Mesenchymal stem cell (in vitro differentiated cells and primary cell): ENCODE measurements around the gene C19orf47.

ENCODE experiments used
- DNase-seq: peaks from one replicate; pipeline ENCODE4 v3.0.0-alpha.2; 2013
- H2AFZ ChIP-seq: one replicate; pipeline ENCODE4 v1.6.1; 2013; ENCODE audit warnings: low read depth, mild to moderate bottlenecking, control low read depth, inconsistent platforms, low read length, moderate library complexity
- H2AK5ac ChIP-seq: 2 replicates; pipeline ENCODE4 v1.6.1; 2013; ENCODE audit warnings: low read length, moderate library complexity, mild to moderate bottlenecking, inconsistent platforms; ENCODE audit not compliant: severe bottlenecking
- H2BK120ac ChIP-seq: one replicate; pipeline ENCODE4 v1.6.1; 2013; ENCODE audit warnings: low read depth, mild to moderate bottlenecking, inconsistent platforms, low read length, moderate library complexity
- H2BK12ac ChIP-seq, 2 experiments: one replicate each; pipeline ENCODE4 v1.6.1; 2013; ENCODE audit warnings: inconsistent platforms in 2 of 2, low read length in 2 of 2, mild to moderate bottlenecking in 2 of 2, moderate library complexity in 2 of 2, control low read depth in 1 of 2
- H2BK15ac ChIP-seq: one replicate; pipeline ENCODE4 v1.6.1; 2013; ENCODE audit warnings: mild to moderate bottlenecking, low read depth, inconsistent platforms; ENCODE audit not compliant: poor library complexity, severe bottlenecking
- H2BK5ac ChIP-seq: 2 replicates; pipeline ENCODE4 v1.6.1; 2013; ENCODE audit warnings: low read depth, mild to moderate bottlenecking, low read length, control low read depth, inconsistent platforms; ENCODE audit not compliant: poor library complexity, severe bottlenecking
- H3K14ac ChIP-seq, 2 experiments: one replicate each; pipeline ENCODE4 v1.6.1; 2013; ENCODE audit warnings: inconsistent platforms in 2 of 2, low read length in 2 of 2, control low read depth in 1 of 2, mild to moderate bottlenecking in 1 of 2, moderate library complexity in 1 of 2
- H3K18ac ChIP-seq, 2 experiments: one replicate each; pipeline ENCODE4 v1.6.1; 2013; ENCODE audit warnings: inconsistent platforms in 2 of 2, low read length in 2 of 2, control low read depth in 1 of 2, low read depth in 1 of 2, mild to moderate bottlenecking in 1 of 2
- H3K23ac ChIP-seq, 2 experiments: one replicate each; pipeline ENCODE4 v1.6.1; 2013; ENCODE audit warnings: inconsistent platforms in 2 of 2, low read length in 2 of 2, mild to moderate bottlenecking in 2 of 2, moderate library complexity in 2 of 2, control low read depth in 1 of 2
- H3K27ac ChIP-seq: 2 replicates; pipeline ENCODE4 v1.5.1; 2013; ENCODE audit warnings: mild to moderate bottlenecking, moderate library complexity, low read length, control low read depth, inconsistent platforms; ENCODE audit not compliant: poor library complexity, severe bottlenecking
- H3K27me3 ChIP-seq, 2 experiments: 2 replicates each; pipeline versions ENCODE4 v1.6.1 to v1.7.0; 2013; ENCODE audit warnings: low read length in 2 of 2, mild to moderate bottlenecking in 2 of 2, moderate library complexity in 2 of 2, control low read depth in 1 of 2, inconsistent platforms in 1 of 2; ENCODE audit not compliant: control insufficient read depth in 1 of 2, insufficient read depth in 1 of 2
- H3K36me3 ChIP-seq, 2 experiments: 2 replicates each; pipeline versions ENCODE4 v1.6.1 to v1.7.0; 2013; ENCODE audit warnings: low read length in 2 of 2, control low read depth in 1 of 2, inconsistent platforms in 1 of 2, low read depth in 1 of 2, mild to moderate bottlenecking in 1 of 2; ENCODE audit not compliant: insufficient read depth in 2 of 2, control insufficient read depth in 1 of 2
- H3K4ac ChIP-seq, 2 experiments: one replicate each; pipeline ENCODE4 v1.6.1; 2013; ENCODE audit warnings: inconsistent platforms in 2 of 2, low read length in 2 of 2, mild to moderate bottlenecking in 2 of 2, moderate library complexity in 2 of 2, control low read depth in 1 of 2, low read depth in 1 of 2
- H3K4me1 ChIP-seq: 2 replicates; pipeline ENCODE4 v1.6.1; 2013; ENCODE audit warnings: low read depth, low read length, control low read depth; ENCODE audit not compliant: control insufficient read depth, insufficient read depth
- H3K4me2 ChIP-seq: 2 replicates; pipeline ENCODE4 v1.6.1; 2013; ENCODE audit warnings: low read length, mild to moderate bottlenecking, inconsistent platforms; ENCODE audit not compliant: poor library complexity, severe bottlenecking
- H3K4me3 ChIP-seq, 2 experiments: 2 replicates each; pipeline versions ENCODE4 v1.5.1 to v1.7.0; 2013; ENCODE audit warnings: low read length in 2 of 2, mild to moderate bottlenecking in 2 of 2, control low read depth in 1 of 2, low read depth in 1 of 2; ENCODE audit not compliant: insufficient read depth in 1 of 2
- H3K79me1 ChIP-seq: replicated peaks from 2 replicates; pipeline ENCODE4 v1.6.1; 2013; ENCODE audit warnings: mild to moderate bottlenecking, control low read depth, low read length, inconsistent platforms; ENCODE audit not compliant: poor library complexity, severe bottlenecking
- H3K9ac ChIP-seq: 2 replicates; pipeline ENCODE4 v1.7.0; 2013; ENCODE audit warnings: mild to moderate bottlenecking, low read length, moderate library complexity
- H3K9me3 ChIP-seq: 2 replicates; pipeline ENCODE4 v1.7.0; 2013; ENCODE audit warnings: mild to moderate bottlenecking, low read length; ENCODE audit not compliant: control insufficient read depth
- H4K8ac ChIP-seq: one replicate; pipeline ENCODE4 v1.6.1; 2013; ENCODE audit warnings: inconsistent platforms, mild to moderate bottlenecking, low read length, moderate library complexity
- H4K91ac ChIP-seq: one replicate; pipeline ENCODE4 v1.6.1; 2013; ENCODE audit warnings: mild to moderate bottlenecking, low read length, inconsistent platforms
- WGBS: methylation state at CpG from one replicate; pipeline ENCODE4 v1.1.7; 2013; ENCODE audit warnings: mixed read lengths; 5-methylcytosine and 5-hydroxymethylcytosine counted together

C19orf47 gene

DNA sequence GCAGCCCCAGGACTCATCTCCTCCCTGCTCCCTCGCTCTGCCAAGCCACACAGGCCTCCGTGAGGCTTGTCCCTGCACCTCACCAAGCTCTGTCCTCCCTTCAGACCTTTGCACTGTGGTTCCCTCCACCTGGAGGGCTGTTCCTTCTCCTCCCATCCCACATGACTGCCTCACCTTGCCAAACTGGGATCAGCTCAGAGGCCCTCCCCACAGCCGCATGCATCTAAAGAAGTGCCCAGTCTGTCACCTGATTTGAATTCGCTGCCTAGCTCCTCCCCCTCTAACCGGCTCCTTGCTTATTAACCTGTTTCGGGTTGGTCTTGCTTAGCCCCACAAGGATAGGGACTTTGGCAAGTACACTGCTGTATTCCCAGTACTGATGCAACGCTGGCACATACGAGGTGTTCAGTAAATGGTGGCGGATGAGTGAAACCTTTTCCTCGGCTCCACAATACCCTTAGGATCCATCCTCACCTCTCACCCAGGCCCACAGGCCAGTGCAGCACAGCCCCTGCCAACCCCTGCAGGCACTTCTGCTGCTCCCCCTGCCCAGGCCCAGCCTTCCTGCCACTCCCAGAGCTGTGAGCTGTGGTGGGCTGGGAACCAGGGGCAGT is 67.5 kb downstream of the C19orf47 start:
- Histone ChIP-seq H3K9me3 (no peaks in the 10 kb centered on the region), H3K79me1 (peaks cover 9% of the 10 kb centered on the region), H3K27me3 (no peaks in the 10 kb centered on the region), H2BK120ac (no peak overlapping the region), H3K4me1 (peaks cover 50% of the 10 kb centered on the region), H2BK12ac (no peak overlapping the region), H3K4ac (no peak overlapping the region), H3K36me3 (peaks cover 7 to 26% of the 10 kb centered on the region in 2 experiments), H3K4me3 (peak overlapping the region in 1 of 2 experiments; percentile 86), H3K18ac (no peak overlapping the region), H3K27ac (no peak overlapping the region), H3K4me2 (no peak overlapping the region), H3K14ac (no peak overlapping the region), H2BK15ac (no peak overlapping the region), H2AFZ (no peak overlapping the region), H2BK5ac (no peak overlapping the region), H3K23ac (no peak overlapping the region), H4K91ac (no peak overlapping the region), H4K8ac (no peak overlapping the region), H2AK5ac (peak overlapping the region; percentile 12), H3K9ac (peak overlapping the region; percentile 88)
- 92% methylated on average over 10 of the region's 10 CpGs for WGBS
- DNase-seq, result no peak

DNA sequence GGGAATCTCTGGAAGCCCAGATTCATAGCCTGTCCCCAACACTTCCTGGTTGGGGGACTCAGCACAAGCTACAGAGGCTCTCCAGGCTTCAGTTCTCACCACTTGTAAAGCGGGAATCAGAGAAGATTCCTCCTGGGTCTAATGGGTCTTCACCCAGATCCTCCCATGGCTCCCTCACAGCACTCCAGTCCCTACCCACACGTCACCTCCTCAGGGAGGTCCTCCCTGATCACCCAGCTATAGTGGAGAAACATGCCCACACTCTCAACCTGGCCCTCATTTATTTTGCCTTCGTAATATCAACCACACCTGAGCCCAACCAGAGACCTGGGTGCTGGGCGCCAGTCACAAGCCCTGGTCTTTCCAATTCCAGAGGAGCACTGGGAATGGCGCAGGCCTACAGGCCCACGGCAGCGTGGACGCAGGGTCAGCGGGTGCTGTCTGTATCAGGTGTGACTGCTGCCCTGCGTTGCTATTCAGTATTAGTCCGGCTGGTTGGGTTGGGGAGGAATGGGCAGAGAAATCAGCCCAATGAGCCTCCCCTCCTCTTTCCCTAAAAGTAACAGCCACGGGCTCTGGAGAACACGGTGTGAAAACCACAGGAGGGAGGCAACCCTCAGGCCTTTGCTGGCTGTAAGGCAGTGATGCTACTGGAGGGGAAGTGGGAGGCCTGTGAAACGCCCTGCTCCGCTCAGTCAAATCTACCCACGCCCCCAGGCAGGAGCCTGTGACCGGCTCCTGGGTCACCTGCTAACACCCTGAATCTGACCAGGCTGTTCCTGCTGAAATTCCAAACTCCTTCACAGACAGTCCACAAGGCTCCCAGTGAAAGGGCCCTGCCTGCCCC is 68.2 kb downstream of the C19orf47 start:
- Histone ChIP-seq H3K4ac (no peak overlapping the region), H3K9ac (peak overlapping the region; percentile 88), H3K4me3 (peak overlapping the region in 1 of 2 experiments; percentile 86), H2BK120ac (no peak overlapping the region), H2BK15ac (no peak overlapping the region), H4K8ac (peak overlapping the region; percentile 12), H2AK5ac (peak overlapping the region; percentile 78), H3K23ac (no peak overlapping the region), H4K91ac (no peak overlapping the region), H3K18ac (no peak overlapping the region), H2AFZ (no peak overlapping the region), H3K9me3 (no peaks in the 10 kb centered on the region), H3K4me2 (no peak overlapping the region), H3K79me1 (peaks cover 13% of the 10 kb centered on the region), H3K14ac (no peak overlapping the region), H2BK12ac (no peak overlapping the region), H2BK5ac (peak overlapping the region; percentile 35), H3K27me3 (no peaks in the 10 kb centered on the region), H3K36me3 (peaks cover 7 to 30% of the 10 kb centered on the region in 2 experiments), H3K27ac (peak overlapping the region; percentile 53), H3K4me1 (peaks cover 53% of the 10 kb centered on the region)
- no peak for DNase-seq
- WGBS, result 71% methylated on average over 15 of the region's 17 CpGs

DNA sequence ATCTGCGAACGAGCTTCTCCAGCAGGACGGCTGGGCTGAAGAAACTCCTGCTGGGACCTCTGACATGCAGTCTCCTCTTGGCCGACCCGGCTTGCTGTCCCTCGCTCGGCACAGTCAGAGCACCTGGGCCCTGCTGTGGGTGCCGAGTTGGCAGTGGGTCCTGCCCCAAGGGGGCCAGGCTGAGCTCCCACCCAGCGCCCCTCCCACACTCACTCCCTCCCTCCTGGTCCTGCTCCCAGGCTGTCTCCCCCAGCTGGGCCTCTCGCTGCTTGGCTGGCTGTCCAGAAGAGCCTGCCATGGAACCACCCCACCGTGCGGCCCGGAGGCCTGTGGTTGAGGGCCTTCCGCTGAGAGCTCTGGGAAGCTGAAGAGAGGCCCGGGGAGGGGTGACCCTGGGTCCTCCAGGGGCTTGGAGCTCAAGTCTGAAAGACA is 69.1 kb downstream of the C19orf47 start:
- peak overlapping the region; percentile 53 for H3K27ac ChIP-seq
- no peak overlapping the region for H3K4ac ChIP-seq
- H3K4me2 ChIP-seq, result peak overlapping the region; percentile 14
- peak overlapping the region; percentile 7 for H4K8ac ChIP-seq
- H2BK5ac ChIP-seq, result peak overlapping the region; percentile 35
- no peaks in the 10 kb centered on the region for H3K27me3 ChIP-seq
- WGBS, result 90% methylated on average over 15 of the region's 15 CpGs
- H2AK5ac ChIP-seq, result peak overlapping the region; percentile 35
- no peak overlapping the region for H3K14ac ChIP-seq
- no peaks in the 10 kb centered on the region for H3K9me3 ChIP-seq
- H3K4me1 ChIP-seq, result peaks cover 59% of the 10 kb centered on the region
- peaks cover 14% of the 10 kb centered on the region for H3K79me1 ChIP-seq
- peak overlapping the region; percentile 59 for H4K91ac ChIP-seq
- H3K9ac ChIP-seq, result peak overlapping the region; percentile 88
- no peak overlapping the region for H2BK15ac ChIP-seq
- peak overlapping the region in 1 of 2 experiments; percentile 86 for H3K4me3 ChIP-seq
- no peak overlapping the region for H3K23ac ChIP-seq
- H2BK12ac ChIP-seq, result peak overlapping the region in 1 of 2 experiments; percentile 57
- H2AFZ ChIP-seq, result no peak overlapping the region
- no peak overlapping the region for H2BK120ac ChIP-seq
- peak overlapping the region in 1 of 2 experiments; percentile 48 for H3K18ac ChIP-seq
- H3K36me3 ChIP-seq, result peaks cover 7 to 34% of the 10 kb centered on the region in 2 experiments
- peak; percentile 26 for DNase-seq
